Epidermal melanocyte (primary cell): ENCODE measurements around the gene SNRNP48.

Experiments
- DNase-seq: peaks from one replicate; pipeline ENCODE4 v3.0.0; 2011; ENCODE audit warnings: low spot score; ENCODE audit not compliant: insufficient read length

Gene SNRNP48

GRCh38 chr6:7593229-7593628, 3.2 kb downstream of the SNRNP48 start:
- no peak for DNase-seq

- DNase-seq, result no peak
These were observed 4.7 kb downstream of the SNRNP48 start for GRCh38 chr6:7594579-7595125.

DNA sequence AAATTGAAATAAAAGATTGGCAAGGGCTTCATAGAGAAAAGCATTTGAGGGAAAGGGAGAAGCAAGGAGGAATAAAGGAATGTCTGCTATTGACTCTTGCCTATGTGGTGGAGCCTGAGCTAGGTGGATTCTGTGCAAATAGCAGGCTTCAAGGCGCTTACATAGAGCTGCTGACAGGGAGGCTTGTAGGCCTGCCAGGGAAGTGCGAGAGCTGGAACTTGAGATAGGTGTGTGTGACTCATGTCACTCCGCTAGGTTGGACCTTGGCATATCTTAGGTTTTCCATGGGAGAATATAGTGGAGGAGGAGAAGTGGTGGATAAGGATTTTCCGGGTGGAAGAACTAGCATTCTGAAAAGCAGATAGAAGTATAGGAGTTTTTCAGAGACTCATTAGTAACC, 14.0 kb downstream of the SNRNP48 start:
- DNase-seq, result no peak

DNA sequence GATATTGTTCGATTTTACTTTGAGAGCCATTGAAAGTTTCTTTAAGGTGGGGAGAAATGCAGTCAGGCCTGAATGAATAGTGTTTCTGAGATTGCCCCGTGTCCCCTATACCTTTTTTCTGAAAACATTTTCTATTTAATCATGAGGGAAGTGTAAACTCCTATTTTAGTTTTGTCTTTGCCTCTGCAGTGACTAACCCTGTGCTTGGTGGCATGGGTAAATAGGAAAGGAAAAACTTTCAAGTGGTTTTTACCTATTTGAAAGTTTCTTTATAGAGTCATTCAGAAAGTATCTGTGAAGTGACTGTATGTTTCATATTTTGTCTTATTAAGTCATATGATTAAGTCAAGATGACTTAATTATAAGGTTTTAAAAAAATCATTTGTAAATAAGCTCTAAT, 14.5 kb downstream of the SNRNP48 start:
- DNase-seq, result no peak

DNA sequence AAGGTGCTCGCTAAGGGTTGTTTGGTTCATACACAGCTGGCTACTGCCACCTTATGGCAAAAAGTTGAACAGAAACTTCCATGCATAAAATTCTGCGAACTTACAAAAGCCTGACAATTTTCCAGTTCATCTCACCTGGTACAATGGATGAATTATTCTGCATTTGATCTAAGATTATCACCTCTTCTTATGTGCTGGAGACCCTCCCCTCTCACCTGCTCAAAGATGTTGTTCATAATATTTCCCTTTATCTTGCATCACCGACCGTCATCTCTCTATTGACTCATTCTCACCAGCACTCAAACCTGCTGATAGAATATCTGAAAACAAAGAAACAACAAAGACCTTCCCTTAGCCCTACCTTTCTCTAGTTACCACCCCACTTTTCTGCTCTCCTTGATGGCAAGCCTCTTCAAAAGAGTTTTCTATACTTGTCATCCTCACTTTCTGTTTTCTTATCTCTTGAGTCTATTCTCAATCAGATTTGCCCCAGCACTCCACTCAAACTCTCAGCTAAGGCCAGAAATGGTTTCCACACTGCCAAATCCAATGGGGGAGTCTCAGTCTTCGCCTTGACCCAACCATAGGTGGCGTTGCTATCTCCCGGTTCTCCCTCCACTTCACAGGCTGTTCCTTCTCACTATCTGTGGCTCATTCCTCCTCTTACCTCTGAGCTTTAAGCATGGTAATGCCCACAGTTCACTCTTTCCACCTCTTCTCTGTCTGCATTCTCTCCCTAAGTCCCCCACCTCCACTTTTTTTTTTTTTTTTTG, 25.8 kb downstream of the SNRNP48 start:
- no peak for DNase-seq

- DNase-seq, result peak; percentile 52
These were observed 28.1 kb downstream of the SNRNP48 start for GRCh38 chr6:7617801-7618764.

- DNase-seq, result no peak
These were observed 31.8 kb downstream of the SNRNP48 start for GRCh38 chr6:7621761-7622160.

DNA sequence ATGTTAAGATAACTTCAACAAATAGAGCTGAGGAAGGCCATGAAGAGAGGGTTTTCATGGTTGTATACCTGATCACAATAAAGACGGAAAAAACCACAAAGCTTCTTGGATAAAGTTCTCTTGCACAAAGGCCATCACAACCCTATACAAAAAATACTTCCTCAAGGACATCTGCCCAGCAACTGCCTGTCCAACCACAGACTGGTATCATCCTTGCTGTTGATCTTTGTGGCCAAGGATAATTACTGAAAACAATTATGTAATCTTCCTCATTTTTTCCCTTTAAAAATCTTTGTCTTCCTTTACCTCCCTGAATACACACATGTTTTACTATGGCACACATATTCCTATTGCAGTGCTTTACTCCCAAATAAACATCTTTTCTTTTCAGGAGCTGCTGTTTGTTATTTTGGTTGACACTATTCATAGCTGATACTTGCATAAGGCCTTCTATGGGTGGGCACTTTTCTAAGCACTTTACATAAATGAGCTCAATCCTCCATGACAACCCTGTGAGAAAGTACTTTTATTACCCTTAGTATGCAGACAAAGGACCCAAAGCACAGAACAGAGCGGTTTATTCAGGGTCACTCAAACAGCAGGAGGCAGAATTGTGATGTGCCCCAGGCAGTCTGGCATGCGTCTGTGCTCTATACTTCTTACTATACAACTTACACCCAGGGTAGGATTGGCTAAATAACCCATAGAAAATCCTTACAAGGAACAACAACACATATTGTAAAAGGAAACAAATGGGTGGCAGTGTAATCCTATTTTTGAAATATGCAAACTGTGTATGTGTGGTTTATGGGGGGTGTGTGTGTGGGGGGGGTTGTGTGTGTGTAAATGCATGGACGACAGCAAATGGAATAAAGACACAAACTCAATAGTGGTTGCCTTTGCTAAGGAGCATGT, 35.1 kb downstream of the SNRNP48 start:
- peak; percentile 77 for DNase-seq

GRCh38 chr6:7628479-7628878, 38.5 kb downstream of the SNRNP48 start:
- DNase-seq, result no peak

DNA sequence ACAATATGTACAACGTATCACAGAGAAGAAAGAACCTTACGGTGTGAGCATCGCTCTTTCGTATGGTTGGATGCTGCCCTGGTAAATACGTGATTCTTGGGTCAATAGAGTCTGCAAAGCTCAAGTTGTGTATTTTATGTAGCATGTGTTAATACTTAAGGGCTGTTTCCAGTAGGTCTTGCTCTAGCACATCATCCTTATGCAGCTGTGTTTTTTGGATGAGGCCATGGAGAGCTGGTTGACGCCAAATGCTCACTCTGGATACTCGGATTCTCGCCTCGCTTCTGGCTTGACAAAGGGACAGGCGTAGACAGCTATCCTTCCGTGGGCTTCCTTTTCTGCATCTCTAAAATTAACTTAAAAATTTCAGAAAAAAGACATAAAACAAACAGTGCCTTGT, 38.9 kb downstream of the SNRNP48 start:
- no peak for DNase-seq

- no peak for DNase-seq
These were observed 39.3 kb downstream of the SNRNP48 start for GRCh38 chr6:7629321-7629720.

DNA sequence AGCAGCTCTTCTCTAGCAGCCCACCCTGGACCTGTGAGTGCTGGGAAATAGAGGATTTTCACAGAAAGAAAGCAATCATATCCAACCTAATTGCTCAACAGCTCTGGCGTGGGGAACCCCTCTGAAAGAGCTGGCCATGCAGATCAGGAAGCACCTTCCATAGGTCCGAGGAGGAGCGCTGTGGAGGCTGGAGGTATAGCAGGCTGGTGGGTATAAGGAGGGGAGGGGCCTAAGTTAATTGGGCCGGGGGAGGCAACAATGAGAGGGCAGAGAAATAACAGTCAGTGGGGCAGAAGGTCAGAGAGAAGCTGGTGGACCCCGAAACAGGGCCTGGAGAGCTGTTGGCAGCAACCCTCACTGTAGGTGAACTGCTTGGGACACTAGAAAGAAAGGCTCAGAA, 40.8 kb downstream of the SNRNP48 start:
- DNase-seq, result no peak

DNA sequence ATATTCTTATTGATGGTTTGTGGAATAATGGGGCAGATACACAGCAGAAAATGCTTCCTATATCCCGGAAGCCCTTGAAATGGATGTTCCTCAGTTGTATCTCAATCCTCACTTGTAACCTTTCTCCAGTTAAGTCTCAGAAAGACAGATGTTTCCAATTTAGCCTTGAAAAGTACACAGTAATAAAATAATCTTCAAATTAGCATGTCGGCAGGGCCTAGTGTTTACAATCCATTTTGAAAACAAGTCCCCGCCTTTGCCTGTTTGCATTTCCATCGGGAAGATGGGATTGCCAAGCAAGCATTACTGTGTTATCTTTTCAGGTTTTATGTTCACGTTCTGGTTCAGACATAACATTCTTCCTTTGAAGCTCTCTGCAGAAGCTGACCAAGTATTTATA, 41.5 kb downstream of the SNRNP48 start:
- no peak for DNase-seq

GRCh38 chr6:7632501-7633290, 42.7 kb downstream of the SNRNP48 start:
- no peak for DNase-seq

- DNase-seq, result no peak
These were observed 43.4 kb downstream of the SNRNP48 start for GRCh38 chr6:7633361-7633760.

- DNase-seq, result no peak
These were observed 46.2 kb downstream of the SNRNP48 start for GRCh38 chr6:7636151-7636550.

DNA sequence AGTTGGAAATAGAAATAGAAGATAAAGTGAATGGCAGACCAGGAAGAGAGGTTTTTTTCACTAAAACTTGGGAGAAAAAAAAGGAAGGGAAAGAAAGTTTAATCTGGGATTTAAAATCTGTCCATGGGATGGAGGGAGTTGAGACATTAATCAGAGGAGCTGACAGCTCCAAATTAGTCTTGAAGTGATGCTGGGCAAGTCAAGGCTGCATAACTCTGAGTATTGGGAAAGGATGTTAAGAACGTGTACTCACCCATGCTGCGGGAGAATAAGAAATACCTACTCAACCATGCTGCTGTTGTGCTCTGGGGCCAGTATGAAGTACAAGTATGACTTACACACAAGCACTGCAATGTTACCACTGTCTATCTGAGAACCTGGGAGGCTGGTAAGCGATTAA, 47.5 kb downstream of the SNRNP48 start:
- no peak for DNase-seq

DNA sequence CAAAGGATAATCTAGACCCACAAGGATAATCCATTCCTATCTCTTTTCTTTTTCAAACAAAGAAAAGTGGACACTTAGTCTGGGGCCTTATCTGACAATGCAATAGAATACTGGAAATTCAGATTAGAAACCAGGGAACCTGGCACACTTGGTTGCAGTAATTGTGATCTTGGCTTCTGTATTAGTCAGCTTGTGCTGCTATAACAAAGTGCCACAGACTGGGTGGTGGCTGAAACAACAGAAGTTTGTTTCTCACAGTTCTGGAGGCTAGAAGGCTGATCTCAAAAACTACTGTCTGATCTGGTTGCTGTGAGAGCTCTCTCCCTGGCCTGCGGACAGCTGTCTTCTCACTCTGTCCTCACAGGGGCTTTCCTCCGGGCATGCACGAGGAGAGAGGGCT, 49.4 kb downstream of the SNRNP48 start:
- no peak for DNase-seq

- no peak for DNase-seq
These were observed 50.0 kb downstream of the SNRNP48 start for GRCh38 chr6:7640016-7640415.
